GM21447 (cell line): ENCODE data around the gene SMAD6.
"Not testable (repeated sequence)": the region's sequence is repeated elsewhere in the genome, so short reads cannot be mapped to it uniquely, and the experiment has no call there.

Source experiments
- ATAC-seq: cut with Tn5 transposase; IDR thresholded peaks from one replicate; pipeline ENCODE4 v1.9.1; 2021; ENCODE audit not compliant: unreplicated experiment

Gene SMAD6

GRCh38 chr15:66756295-66756694 lies 54.3 kb downstream of the SMAD6 start:
- no peak for ATAC-seq

- no peak for ATAC-seq
Measured at GRCh38 chr15:66757030-66757429, 55.0 kb downstream of the SMAD6 start.

GRCh38 chr15:66757521-66757920 lies 55.5 kb downstream of the SMAD6 start:
- no peak for ATAC-seq

DNA sequence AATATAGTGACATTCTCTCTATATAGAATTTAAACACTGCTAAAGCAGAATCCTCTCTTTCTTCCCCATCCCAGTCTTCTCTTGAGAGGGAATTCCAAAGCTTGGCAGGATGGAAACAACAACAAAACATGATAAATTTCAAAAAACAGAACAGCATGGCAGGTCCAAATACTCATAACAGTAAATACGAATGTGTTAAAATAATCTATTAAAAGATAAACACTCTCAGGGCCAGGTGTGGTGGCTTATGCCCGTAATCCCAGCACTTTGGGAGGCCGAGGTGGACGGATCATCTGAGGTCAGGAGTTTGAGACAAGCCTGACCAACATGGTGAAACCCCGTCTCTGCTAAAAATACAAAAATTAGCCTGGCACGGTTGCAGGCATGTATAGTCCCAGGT lies 56.2 kb downstream of the SMAD6 start:
- not testable (repeated sequence) for ATAC-seq

- ATAC-seq: no peak
Measured at GRCh38 chr15:66758844-66759243, 56.8 kb downstream of the SMAD6 start.

- no peak for ATAC-seq
Measured at GRCh38 chr15:66760097-66760967, 58.3 kb downstream of the SMAD6 start.

GRCh38 chr15:66760968-66761725 lies 59.1 kb downstream of the SMAD6 start:
- no peak for ATAC-seq

- ATAC-seq: no peak
Measured at GRCh38 chr15:66761726-66762595, 59.9 kb downstream of the SMAD6 start.

- no peak for ATAC-seq
Measured at GRCh38 chr15:66763186-66764071, 61.4 kb downstream of the SMAD6 start.

- ATAC-seq: no peak
Measured at GRCh38 chr15:66764072-66764786, 62.2 kb downstream of the SMAD6 start.

- peak; percentile 56 for ATAC-seq
Measured at GRCh38 chr15:66765478-66766281, 63.6 kb downstream of the SMAD6 start.

DNA sequence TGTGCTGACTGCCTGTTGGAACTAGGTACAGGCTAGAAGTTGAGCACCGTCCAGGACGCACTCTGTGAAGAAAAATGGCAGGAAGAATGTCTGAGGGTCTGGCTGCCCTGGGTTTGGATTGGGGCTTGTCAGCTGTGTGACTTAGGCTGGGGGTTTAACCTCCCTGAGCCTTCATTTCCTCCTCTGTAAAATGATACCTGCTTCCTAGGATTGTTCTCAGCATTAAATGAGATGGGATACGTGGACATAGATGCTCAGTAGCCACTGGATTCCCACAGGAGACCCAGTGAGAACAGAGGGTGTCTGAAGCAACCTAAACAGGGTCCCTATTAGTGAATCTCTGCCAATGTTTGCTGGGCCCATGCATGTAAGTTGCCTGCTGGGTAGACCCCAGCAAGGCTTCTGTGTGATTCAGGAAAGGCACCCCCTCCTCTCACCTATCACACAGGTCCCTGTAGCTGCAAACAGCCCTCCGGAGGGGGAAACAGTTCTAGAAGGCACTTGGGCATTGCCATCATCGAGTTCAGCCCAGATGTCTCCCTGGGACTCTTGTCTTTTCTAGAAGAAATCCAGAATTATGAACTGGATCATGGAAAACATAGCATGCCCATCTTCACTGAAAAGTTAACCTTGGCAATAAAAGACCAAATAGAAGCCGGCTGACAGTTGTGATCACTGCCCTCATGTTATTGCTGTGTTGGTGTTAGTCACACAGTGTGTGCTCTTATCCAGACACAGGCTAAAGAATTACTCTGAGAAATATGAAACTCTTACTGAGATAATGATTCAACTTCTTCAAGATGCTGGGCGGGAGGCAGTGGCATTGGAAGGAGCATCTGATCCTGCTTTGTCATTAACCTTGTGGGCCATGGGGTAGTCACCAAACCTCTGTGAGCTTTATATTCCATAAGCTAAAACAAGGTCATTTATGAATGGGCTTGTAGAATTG lies 64.5 kb downstream of the SMAD6 start:
- ATAC-seq: no peak

- no peak for ATAC-seq
Measured at GRCh38 chr15:66767240-66767659, 65.2 kb downstream of the SMAD6 start.

DNA sequence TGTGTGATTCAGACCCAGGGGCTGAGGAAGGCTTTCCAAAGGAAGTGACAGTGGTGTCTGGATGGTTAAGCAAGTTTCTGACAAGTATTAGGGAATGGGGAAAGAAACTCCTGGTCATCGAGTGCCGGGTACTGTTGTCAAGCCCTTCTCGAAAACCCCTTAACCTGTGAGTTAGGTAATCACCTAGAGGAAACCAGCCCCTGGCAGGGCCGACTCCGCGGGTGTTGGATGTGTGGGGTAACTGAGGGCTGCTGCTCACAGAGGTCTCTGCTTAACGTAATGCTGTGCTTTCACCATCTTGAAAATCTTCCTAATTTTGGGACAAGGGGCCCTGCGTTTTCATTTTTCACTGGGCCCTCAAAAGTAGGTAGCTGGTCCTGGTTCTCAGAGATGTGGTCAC lies 67.0 kb downstream of the SMAD6 start:
- ATAC-seq: no peak

GRCh38 chr15:66770518-66771350 lies 68.7 kb downstream of the SMAD6 start:
- ATAC-seq: no peak

DNA sequence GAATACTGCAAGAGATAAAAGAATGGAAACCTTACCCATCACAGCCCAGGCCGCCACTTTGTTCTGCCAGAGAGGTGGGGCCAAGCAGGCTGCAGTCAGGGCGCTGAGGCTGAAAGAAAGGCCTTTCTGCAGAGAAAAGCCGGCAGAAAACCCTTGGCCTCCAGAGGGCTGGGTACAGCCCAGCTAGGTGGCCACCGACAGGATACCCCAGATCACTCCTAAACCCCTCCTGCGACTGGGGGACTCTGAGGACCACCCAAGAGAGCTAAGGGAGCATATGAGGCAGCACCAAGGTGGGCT lies 69.3 kb downstream of the SMAD6 start:
- ATAC-seq: no peak

DNA sequence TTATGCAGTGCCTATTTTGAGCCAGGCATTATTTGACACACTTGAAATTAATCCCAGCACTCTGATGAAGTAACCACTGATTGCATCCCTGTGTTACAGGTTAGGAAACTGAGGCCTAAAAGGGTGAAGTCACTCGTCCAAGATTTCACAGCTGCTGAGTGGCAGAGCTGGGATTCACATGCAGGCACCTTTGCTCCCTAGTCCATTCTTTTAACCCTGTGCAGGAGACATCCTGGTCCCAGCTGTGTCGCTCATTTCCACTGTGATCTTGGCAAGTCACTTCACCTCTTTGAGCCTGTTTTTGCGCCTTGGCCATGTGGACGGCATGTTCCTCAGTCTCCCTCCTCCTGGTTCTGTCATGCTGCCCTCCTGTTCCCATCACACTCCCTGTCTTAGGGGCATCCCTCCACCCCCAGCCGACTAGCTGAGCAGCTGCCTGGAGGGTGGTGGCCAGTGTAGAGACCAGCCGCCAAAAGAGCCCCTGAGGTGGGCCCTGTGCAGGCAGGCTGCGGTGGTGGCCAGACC lies 70.6 kb downstream of the SMAD6 start:
- ATAC-seq: no peak
